Hematopoietic multipotent progenitor cell treated with erythropoietin and hydrocortisone succinate and interleukin-3 and kit ligand, for 4 days (in vitro differentiated cells): ENCODE measurements around the gene RPS2.

Experiments used
- DNase-seq: peaks from one replicate; pipeline ENCODE4 v3.0.0-alpha.2; 2015

Gene RPS2

DNA sequence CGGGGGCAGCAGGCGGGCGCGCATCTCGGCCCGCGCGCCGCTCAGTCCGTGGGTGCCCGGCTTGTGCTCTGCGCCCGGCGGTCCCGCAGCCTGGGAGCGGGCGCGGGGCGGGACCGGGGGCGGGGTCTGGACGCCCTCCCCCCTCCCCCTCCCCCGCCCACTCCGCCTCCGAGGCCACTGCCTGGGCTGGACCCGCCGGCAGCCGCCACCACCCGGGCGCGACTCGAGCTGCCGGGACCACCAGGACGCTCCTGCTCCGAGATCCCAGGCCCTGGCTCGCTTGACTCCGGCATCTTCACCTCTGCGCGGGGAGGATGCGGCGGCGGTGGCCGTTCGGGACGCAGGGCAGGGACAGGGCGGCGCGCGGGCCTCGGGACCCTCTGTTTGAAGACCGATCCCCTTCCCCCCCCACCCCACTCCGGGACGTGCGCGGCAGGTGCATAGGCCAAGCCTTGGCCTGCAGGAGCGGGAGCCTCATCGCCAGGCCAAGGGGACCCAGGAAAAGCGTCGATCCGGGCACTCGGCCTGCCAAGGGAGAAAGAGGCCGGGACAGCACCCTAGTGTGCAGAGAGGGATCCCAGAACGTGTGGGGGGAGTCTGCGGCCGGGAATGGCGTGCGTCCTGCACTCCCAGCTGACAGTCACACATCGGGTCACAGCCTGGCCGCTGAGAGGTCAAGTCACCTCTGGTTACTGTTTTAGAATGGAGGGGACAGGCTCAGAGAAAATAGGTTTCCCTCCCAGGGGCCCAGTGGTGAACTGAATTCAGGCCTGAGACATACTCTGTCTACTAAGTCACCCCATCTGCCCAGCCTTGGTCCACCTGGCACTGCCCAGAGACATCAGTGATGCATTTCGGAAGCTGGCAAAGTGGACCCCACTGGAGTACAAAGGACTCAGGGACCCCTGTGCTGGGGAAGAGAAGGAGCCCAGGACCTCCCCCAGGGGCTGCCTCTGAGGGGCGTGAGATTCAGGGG lies 46.0 kb downstream of the RPS2 start, which contains the start of gene HS3ST6:
Gene HS3ST6, minus strand, starts transcription at position 65 of the 976 bp plus-strand sequence. CDS start 92 bp downstream, outside the sequence.
- DNase-seq, result no peak

DNA sequence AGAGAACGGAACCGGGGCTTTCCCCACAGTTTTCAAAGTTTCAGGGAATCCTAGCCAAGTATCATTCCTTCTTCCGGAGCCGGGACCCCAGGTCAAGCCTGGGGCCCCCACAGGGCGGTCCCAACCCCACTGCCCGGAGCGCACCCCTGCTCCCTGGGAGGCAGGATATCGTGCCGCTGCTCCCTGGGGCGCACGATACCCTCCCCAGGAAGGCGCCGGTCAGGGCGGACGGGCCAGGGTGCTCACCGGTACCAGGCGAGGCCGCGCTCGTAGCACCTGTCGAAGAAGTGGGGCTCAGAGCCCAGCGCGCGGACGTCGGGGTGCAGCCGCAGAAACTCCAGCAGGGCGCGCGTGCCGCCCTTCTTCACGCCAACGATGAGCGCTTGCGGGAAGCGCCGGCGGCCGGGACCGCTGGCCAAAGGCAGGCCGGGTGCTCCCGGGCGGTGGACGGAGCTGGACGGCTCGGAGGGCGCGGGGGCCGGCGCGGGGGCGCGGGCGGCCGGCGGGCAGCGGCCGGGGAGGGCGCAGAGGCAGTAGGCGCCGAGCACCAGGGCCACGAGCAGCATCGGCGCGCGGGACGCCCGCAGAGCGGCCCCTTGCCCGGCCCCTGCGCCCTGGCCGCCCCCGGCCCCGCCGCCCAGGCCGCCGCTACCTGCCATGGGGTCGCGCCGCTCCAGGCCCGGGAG lies 46.8 kb downstream of the RPS2 start:
- DNase-seq, result no peak

DNA sequence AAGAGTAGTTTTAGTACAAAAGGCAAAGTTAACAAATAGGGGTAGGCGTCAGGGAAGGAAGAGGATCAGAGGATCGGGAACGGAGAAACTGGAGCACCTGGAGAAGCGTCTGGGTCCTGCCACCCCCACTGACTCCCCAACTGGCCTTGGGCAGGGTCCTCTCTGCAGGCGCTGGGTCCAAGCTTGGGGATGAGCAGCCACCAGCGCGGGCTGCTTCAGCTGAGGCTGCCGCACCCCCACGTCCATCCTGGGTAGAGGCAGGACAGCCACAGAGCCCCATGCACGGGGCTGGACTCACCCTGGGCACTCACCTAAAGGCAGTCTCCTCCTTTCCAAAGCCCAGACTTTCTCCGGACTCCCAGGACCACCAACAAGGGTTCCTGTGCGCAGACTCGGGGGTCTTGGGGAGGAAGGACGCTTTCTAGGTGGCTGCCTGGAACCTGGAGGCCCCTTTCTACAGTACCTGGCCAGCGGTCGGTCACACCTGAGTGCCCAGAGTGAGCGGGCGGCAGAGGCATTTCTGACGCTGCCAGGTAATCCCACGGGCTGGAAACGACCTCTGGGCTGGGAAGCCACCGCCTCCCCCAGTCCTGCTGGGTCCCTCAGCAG lies 47.5 kb downstream of the RPS2 start:
- DNase-seq, result no peak

DNA sequence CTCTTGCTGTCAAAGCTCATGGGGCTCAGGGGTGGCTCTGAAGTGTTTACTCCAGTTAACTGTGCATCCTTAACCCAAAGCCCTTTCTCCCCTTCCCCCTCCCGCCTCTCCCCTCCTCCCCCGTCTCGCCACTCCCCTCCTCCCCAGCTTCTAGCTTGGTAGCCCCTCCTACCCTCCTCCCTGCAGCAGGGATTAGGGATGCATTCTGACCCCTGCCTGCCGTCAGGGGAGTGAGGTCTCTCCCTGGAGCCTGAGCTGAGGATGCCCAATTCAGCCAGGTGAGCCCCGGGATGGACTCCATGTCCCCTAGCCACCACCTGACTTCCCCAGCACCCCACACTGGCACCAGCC lies 48.0 kb downstream of the RPS2 start:
- no peak for DNase-seq

DNA sequence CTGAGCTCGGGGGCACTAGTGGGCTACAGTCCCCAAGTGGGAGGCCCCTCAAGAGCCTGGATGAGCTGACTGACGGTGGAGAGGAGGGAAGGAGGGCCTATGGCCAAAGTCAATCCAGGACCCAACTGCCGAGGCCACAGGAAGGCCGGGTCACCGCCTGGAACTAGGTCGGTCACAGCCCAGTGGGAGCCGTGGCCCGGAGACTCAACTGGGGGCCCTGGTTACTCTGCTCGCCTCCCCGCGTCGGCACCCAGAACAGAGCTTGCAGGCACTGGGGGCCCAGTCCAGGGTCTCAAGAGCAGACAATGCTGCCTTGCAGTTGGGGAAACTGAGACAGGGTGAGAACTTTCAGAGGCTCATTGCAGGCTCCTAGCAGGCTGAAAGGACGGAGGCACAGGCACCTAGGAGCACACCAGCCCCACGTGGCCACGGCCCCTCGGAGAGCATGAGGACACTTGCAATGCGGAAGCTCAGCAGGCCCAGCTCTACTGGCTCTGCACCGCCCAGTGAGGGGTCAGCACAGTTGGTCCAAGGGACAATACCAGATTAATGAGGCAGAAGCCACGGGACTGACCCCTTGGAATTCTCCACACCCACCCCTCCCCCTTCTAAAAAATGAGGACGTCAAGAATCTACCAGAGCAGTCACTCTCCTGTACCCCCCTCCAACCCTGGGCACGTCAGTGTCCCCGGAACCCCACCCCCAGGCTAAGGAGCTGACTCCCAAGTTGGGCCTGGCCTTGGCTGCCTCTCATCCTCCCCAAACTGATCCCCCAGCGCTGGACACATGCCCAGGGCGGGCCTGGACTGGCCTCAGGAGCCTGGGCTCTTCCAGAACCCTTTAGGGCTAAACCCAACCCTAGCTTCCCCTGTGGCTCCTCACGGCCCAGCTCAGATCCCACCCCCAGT lies 48.6 kb downstream of the RPS2 start:
- DNase-seq, result no peak

DNA sequence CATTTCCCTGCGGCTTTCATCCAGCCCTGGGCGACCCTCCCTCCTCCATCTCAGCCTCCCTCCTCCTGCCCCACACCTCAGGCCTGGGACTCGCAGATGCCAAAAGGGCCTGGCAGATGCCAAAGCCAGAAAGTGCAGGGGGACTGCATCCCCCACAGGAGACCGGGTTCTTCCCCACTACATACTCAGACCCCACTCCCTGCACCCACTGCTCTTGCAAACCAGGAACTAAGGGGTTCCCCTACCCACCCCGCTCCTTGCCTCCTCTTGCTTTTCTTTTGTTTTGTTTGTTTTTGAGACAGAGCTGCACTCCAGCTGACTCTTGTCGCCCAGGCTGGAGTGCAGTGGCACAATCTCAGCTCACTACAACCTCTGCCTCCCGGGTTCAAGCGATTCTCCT lies 49.6 kb downstream of the RPS2 start:
- DNase-seq, result no peak

DNA sequence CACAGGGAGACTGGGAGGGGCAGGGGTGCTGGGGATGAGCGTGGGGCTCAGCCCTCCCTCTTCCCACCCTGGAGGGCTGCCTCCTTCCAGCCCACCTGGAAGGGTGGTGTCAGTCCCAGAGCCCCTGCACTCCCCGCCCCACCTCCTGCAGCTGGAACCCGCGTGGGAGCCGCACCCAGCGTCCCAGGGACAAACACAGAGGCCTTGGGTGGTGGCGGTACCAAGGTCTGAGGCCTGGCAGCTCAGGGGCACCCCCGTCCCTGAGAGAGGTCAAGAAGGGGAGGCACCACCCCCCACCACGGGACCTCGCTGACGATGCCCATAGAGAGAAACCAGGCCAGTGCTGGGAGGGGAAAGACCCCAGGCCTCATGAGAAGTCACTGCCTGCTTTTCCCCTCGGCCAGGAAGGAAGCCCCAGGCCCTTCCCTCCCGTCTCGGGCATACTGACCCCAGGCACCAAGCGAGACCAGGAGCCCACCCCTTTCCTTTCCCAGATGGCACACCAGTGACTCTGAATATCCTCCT lies 50.5 kb downstream of the RPS2 start:
- no peak for DNase-seq

DNA sequence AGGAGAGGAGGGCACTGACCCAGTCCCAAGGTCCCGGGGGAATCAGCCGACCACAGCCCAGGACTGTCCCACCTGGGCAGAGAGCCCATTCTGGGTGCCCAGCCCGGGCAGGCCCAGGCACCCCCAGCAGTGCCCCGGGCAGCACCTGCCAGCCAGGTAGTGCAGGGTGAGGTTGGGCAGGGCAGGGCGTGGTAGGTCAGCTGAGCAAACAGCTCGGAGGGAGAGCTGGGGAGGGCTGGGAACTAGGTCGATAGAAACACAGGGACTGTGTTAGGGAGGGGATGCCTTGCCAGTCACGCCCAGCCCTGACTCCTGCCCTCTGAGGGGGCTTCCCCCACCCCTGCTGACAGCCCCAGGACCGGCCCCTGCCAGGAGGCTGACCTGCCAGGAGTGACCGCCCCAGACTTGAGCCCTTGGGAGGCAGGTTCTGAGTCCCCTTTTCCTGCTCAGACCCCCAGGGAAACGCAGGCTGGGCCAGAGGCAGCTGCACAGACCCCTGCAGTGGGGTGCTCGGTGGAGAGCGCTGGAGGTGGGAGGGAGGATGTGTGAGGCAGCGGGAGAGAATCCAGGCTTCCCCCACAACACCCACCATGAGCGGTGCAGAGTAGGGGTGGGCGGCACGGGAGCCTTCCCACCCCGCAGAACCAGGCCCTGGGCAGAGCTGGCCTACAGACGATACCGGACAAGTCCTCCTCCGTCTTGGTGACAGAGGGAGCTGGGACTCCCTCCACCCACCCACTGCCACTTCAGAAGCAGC lies 51.1 kb downstream of the RPS2 start:
- no peak for DNase-seq

DNA sequence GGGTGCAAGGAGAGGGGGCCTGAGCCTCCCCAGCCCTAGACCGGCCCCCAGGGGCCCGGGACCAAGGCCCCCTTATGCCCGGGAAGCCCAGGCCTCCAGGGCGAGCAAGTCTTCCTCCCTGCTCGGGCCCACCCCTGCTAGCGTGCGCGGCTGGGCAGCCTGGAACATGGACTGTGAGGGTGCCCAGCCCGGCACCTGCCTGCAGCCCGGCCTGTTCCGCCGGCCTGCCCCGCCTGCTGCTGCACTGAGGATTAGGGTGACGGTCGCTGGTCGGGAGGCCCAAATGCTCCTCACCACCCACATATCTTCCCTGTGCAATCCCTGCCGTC lies 52.4 kb downstream of the RPS2 start:
- no peak for DNase-seq
